GM21576 (cell line): Measurements from ENCODE around the gene PKD2.

Experiments used
- ATAC-seq: cut with Tn5 transposase; IDR thresholded peaks from one replicate; pipeline ENCODE4 v1.9.1; 2021; ENCODE audit warnings: mild to moderate bottlenecking, moderate library complexity; ENCODE audit not compliant: unreplicated experiment

Gene PKD2

DNA sequence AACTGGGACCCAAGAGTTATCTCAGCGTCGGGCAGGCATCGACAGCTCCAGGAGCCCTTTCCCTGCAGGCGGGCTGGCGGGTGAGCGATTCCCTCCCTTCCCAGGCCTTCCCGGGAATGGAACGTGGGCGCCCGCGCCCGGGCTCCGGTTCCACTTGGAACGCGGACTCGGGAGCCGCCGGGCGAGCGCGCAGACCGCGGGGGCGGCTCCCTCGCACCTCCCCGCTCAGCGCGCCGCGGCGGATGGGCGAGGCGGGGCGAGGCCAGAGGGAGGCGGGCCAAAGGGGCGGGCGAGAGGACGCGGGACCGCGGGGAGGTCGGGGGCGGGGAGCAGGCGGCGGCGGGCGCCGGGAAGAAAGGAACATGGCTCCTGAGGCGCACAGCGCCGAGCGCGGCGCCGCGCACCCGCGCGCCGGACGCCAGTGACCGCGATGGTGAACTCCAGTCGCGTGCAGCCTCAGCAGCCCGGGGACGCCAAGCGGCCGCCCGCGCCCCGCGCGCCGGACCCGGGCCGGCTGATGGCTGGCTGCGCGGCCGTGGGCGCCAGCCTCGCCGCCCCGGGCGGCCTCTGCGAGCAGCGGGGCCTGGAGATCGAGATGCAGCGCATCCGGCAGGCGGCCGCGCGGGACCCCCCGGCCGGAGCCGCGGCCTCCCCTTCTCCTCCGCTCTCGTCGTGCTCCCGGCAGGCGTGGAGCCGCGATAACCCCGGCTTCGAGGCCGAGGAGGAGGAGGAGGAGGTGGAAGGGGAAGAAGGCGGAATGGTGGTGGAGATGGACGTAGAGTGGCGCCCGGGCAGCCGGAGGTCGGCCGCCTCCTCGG is at the start of gene PKD2:
Gene PKD2, plus strand, starts transcription at position 332 of the 818 bp plus-strand sequence. Its CDS starts 99 bp downstream, at position 431.
- peak; percentile 84 for ATAC-seq

DNA sequence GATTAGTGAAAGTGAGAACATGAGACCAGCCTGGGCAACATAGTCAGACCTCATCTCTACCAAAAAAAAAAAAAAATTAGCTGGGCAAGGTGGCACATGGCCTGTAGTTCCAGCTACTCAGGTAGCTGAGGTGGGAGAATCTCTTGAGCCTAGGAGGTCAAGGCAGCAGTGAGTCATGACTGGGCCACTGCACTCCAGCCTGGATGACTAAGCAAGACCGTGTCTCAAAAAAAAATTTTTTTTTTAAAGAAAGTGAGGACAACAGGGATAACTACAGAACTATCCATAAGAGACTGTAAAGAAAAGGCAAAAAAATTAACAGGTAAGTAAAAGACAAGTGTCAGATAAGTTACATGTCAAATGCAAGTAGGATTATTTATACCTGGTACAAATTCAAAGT is 45.4 kb upstream of the PKD2 start:
- no peak for ATAC-seq

DNA sequence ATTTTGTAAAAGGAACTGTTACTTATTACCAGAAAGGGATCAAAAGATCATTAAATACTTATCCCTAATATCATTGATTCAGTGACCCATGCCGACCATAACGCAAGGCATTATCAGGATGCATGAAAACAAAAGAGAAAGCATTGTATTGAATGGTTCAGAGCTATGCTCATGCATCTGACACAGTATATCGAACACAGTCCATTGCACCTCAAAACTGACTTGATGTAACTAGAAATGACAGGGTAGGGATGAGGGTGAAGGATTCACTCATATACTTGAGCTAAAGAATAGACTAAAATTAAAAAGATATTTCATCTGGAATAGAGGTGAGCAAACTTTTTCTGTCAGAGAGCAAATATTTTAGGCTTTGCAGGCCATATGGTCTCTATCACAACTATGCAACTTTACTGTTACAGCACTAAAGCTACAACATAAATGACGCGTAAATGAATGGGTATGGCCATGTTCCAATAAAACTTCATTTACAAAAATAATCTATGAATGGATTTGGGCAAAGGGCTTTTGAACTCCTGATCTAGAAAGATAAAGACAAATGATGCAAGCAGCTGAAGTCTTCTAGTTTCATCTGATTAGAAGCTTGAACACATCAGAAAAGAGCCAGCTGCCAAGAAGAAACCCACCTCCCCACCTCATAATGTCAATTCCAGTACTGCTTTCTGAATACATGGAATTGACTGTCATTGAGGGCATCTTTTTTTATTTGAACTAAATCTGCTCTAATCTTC is 44.9 kb upstream of the PKD2 start:
- ATAC-seq: no peak

DNA sequence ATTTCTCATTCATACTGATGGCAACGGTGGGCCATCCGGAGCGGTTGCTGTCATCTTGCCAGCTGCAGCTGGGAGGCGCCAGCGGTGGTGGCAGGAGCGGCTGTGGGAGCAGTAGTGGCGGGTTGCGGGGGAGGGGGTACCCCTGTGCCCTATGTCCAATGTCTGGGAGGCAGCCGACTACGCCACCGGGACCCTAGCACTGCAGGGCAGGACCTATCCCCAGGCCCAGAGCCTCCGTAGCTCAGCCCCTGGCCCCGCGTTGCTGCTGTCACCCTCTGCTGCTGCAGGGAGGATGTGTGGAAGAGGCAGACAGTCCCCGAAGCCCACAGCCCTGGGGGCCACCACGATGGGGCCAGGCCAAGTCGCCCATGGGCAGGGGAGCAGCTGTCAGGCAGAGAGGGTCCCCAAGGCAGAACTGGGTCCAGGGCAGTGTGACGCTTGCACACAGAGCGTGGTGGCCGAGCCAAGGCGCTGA is 41.9 kb upstream of the PKD2 start:
- no peak for ATAC-seq

DNA sequence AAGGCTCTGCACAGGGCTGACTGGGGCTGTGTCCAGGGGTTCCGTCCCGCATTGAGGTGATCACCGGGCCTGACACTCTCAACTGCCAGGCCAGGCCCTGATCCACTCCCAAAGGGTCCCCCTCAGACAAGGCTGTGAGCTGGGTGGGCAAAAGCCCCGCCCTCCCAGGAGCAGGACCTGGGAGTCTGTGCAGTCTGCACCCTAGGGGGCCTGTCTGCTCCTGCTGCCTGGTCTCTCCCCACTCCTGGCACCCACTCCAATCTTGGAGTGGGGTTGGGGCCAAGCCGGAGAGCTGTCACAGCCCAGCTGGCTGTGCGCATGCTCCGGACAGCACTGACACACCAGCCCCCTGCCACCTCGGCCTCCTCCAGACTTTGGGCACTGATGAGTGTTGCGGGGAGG is 41.3 kb upstream of the PKD2 start:
- ATAC-seq: no peak

DNA sequence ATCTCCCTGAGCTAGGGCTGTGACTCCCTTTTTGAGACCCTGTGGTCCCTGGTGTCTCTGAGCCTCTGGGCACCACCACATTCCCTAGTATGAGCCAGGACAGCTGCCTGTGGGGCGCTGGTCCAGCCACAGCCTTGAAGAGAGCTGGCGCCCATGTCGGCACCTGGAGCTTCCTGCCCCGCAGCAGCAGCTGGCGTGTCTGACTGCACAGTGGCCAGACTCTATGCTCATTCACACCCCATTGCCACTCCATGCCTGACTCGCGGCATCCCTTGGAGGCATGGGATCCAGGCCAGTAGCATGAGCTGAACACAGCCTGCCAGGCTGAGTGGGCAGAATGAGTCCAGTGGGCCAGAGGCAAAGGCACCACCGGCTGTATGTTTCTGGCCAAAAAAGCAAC is 40.2 kb upstream of the PKD2 start:
- ATAC-seq: no peak

DNA sequence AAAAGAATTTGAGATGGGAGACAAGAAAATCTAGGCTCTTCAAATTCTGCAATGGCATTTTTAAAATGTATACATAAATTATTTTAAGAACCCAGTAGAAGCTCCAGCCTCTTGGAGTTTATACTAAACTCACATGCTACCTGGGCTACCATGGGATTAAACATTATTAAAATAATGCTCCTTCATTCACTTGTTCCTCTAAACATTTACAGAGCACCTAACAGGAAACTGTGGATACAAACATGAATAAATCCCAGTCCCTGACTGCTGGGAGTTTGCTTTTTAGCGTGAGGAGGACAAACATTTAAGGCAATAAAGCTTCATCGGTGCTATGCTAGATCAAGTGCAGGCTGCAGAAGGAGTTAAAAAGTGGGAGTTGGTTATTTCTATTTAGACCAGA is 37.3 kb upstream of the PKD2 start:
- no peak for ATAC-seq

DNA sequence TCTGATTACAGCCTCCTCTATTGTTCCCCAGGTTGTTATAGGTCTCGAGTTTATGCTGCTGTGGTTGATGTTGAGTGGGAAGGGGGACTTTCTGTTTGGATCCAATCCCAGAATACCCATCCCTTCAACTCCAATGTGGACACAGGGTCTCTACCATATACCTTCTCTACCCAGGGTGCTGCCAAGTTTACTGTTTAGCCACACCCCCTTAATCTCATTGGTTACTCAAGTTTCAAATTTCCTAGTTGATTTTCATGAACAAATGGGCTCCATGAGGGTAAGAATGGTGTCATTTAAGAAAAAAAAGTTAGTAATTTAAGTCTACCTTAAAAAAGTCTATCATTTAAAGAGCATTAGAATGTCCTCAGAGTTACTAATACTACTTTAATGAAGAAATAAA is 35.6 kb upstream of the PKD2 start:
- ATAC-seq: no peak

DNA sequence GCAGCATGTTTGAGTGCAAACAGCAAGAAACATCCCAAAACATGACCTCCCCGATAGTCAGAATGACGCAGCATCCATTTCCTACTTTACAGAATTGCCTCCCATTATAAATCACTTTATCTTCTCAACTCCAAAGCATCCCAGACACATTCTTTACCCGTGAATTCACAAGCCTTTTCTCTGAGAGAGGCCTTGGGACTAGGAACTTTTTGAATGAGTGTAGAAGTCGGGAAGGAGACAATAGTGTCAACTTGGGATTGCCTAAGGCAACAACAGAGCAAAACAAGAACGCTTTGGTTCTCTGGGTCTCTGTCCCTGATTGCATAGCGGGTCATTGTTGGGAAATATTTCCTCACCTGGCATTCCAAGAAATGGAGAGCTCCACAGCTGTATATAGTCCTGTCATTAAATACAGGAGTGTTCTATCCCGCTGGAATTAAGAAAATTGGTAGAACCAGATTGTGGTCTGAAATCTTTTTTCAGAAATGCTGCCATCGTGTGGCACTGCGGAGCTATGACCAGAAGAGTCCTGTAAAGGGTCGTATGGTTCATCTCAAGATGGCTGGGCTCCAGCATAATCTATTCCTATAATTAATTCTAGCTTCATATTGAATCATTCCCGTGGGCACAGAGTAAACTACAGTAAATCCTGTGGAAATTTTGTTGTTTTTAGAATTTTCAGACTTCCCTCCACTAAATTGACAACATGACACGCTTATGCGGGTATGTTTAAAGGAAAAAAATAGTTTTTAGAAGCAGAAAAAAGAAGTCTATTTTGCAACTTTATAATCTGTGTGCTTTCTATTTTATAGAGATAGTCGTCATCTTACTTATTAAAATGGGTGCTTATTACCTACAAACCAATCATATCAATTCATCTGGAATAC is 33.9 kb upstream of the PKD2 start:
- peak; percentile 79 for ATAC-seq

DNA sequence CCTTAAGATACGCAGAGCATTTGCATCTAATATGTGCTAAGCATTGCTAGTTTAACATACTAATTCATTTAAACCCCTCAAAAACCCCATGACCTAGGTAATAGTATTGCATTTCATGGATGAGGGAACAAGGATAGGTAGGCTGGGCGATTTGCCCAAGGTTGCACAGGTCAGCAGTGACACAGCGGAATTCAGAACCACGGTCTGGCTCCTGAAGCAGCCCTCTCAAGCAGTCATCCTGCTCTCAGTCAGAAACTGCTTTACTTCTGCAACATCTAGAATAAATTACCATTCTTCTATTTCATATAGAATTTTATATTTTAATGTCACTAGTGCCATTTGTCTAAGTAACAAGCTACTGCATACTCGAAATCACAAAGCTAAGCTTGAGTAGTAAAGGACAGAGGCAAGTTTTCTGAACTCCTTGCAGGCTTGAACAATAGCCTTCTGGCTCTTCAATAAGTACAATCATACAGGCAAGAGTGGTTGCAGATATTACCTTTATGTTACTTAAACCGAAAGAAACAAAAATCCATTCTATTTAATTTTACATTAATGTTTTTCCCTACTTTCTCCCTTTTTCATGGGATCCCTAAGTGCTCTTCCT is 32.5 kb upstream of the PKD2 start:
- ATAC-seq: no peak

DNA sequence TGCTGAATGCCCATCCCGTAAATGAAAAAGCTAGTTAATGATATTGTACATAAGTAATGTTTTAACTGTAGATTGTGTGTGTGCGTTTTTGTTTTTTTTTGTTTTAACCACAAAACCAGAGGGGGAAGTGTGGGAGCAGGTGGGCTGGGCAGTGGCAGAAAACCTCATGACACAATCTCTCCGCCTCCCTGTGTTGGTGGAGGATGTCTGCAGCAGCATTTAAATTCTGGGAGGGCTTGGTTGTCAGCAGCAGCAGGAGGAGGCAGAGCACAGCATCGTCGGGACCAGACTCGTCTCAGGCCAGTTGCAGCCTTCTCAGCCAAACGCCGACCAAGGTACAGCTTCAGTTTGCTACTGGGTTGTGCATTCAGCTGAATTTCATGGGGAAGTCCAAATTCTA is 32.0 kb upstream of the PKD2 start, which contains the start of gene SPP1:
Gene SPP1, plus strand, starts transcription at position 249 of the 400 bp plus-strand sequence. CDS start 1,182 bp downstream, outside the sequence.
- peak; percentile 59 for ATAC-seq

DNA sequence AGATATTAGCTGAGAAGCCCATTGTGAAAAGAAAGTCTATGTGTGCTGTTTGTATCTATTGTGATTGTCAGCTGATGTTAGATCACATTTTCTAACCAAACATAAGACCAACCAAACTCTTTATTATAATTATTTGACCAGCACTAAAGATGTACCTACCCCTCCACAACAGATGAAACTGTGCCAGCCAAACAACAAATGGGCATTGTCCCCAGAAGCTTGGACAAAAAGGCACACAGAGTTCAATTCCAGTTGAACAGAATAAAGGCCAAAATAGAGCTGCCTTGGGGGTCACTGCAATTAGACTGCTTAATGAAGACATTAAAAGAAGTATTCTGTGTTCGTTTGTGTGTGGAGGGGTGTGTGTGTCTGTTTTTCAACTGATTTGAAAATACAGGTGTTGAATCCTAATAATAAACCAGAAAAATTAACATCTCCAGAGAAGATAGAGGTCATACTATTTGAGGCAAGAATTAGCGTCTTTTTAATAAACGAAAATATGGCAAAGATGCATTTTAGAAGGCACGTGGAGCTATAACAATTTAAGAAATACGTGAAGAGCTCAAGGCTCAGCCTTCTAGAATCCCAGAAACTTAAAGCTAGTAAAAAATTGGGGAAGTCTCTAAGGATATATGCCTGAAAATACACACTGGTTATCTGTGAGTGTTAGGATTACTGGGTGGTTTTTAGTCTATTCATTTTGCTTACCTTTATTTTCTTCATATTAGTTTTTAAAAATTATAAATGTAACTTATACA is 29.7 kb upstream of the PKD2 start:
- ATAC-seq: no peak

DNA sequence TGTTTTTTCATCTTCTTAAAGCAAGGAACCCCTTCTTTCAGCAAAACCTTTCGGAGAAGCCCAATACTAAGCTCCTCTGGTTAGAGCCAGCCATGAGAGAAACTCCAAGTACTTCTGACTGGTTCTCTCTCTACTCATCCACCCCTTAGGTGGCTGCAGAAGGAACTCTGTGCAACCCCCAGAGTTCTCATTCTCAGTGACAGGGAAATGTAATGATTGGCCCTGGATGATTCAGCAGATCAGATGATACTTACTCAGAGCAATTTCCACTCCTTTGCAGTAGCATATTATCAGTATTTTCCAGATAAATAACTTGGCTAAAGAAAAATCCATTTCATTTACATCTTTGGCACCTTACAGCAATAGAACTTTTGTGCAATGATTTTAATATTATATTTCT is 28.8 kb upstream of the PKD2 start:
- no peak for ATAC-seq

DNA sequence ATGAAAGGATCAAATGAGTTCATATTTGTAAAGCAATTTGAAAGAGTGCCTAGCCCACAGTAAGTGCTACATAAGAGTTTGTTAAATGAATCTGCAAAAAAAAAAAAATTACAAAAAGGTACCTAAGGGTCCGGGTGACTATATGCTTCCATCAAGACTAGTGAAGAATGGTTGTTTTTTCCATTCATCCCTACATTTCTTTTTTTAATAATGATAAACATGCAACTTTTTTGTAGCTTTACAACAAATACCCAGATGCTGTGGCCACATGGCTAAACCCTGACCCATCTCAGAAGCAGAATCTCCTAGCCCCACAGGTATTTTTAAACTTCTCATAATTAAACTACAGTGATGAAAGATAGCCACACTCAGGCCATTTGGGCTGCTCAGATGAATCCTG is 27.6 kb upstream of the PKD2 start:
- no peak for ATAC-seq

DNA sequence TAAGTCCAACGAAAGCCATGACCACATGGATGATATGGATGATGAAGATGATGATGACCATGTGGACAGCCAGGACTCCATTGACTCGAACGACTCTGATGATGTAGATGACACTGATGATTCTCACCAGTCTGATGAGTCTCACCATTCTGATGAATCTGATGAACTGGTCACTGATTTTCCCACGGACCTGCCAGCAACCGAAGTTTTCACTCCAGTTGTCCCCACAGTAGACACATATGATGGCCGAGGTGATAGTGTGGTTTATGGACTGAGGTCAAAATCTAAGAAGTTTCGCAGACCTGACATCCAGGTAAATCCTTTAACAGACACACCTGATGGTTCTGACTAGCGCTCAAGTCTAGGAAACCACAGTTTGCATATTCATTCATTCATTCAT is 25.9 kb upstream of the PKD2 start:
- ATAC-seq: no peak

DNA sequence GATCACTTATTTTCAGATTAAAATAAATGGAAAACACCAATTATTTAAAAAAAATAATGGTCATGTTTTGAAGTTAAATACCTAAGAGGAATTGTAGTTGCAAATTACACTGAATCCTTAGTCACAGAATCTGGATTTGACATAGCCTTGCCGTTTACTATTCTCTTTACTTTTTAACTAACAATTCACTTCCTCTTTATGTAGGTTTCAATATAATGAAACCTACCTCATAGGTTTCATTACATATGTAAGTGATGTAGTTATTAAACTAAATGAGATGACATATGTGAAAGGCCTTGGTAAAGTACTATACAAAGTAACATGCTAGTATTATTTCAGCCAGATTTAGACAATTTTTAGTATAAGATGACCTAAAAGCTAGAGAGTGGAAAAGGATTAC is 25.4 kb upstream of the PKD2 start:
- ATAC-seq: no peak

DNA sequence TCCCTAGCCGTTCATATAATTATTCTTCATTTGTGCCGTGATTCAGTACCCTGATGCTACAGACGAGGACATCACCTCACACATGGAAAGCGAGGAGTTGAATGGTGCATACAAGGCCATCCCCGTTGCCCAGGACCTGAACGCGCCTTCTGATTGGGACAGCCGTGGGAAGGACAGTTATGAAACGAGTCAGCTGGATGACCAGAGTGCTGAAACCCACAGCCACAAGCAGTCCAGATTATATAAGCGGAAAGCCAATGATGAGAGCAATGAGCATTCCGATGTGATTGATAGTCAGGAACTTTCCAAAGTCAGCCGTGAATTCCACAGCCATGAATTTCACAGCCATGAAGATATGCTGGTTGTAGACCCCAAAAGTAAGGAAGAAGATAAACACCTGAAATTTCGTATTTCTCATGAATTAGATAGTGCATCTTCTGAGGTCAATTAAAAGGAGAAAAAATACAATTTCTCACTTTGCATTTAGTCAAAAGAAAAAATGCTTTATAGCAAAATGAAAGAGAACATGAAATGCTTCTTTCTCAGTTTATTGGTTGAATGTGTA is 24.9 kb upstream of the PKD2 start:
- ATAC-seq: no peak

DNA sequence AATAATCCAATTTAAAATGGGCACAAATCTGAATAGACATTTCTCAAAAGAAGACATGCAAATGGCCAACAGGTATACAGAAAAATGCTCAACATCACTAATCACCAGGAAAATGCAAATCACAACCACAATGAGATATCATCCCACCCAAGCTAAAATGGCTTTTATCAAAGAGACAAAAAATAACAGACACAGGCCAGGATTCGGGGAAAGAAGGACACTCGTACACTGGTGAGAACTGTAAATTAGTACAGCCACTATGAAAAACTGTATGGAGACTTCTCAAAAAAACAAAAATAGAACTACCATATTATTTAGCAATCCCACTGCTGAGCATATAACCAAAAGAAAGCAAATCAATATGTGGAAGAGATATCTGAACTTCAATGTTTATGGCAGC is 23.4 kb upstream of the PKD2 start:
- ATAC-seq: no peak

DNA sequence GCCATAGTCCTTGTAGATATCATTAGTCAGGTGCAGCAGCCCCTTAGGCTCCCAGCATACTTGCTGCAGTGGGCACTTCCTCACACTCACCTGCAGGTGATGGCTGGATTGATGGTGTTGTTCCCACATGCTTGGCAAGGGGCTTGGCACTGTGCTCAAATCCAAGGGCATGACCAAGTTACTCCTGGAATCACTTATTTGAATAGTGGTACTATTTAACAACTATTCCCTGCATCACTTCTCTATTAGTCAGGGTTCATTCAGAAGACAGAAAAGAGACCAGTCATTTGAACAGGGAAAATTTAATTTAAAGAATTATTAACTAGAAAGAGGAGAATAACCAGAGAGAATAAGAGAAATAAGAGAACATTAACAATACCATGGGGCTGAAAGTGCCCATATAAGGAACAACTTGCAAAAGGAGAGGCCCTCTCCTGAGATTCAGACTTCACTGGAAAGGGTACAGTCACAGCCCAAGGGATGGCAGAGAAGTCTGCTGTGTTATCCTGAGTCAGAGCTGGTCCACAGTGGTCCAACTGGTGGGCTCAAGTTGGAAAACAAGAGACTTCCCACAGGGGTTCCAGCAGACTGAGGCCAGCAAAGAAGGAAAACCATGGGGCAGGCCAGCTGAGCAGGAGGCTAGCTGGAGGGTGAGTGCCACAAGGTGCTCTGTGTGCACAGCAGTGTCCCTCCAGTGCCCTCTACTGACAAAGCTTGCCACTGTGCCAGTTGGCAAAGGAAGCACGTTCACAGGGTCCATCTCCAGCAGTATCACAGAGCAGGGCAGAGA is 22.1 kb upstream of the PKD2 start:
- peak; percentile 72 for ATAC-seq
